ENCODE results near the gene BTBD16. TPM values are rescaled to one million over a fixed set of nuclear protein-coding genes. Genes with fewer than 3 reads are reported as not detected.
A peak's percentile ranks its signal among the peaks of the same experiment; 100 is the strongest.

Gene BTBD16
- total and polyA plus RNA-seq, 2 of the 13 experiments (the other 11 are each of a cell fraction or from before 2014, with no cell fraction given) = 5.0 to 11.9 TPM

- ChIA-PET POLR2A (interaction anchor here (1.0 to 2.1 kb wide), 9 partner anchors 10 to 266 kb away, joined by 3 to 49 read pairs (median 4); partner anchors contain the start of gene PLEKHA1), CTCF (ENCODE audit: low intra/inter-chr PET ratio, low total read pairs) (interaction anchor here (1.1 to 2.7 kb wide), 4 partner anchors 9 to 266 kb away, joined by 3 to 48 read pairs (median 13); no protein-coding TSS in a partner anchor)
- Histone ChIP-seq H4K20me1 (ENCODE audit: insufficient read depth, low read length) (no peaks in the 10 kb centered on the region), H3K36me3 (replicated peaks in 1 of 2; ENCODE audit: control insufficient read depth in 1 of 2, insufficient read depth in 2 of 2, low read length in 2 of 2) (no peaks in the 10 kb centered on the region), H3K4me2 (ENCODE audit: low read depth, low read length) (peak overlapping the region; percentile 97), H3K9me3 (ENCODE audit: low read length) (no peaks in the 10 kb centered on the region), H3K27me3 (ENCODE audit: control insufficient read depth in 1 of 2, insufficient read depth in 2 of 2, low read length in 2 of 2) (peaks cover 0 to 18% of the 10 kb centered on the region in 2 experiments; a peak in 2 of 5 replicates), H3K27ac (ENCODE audit: extremely low read length, insufficient read depth, low read length) (peak overlapping the region; percentile 32), H3K4me3 (replicated peaks in 1 of 3; ENCODE audit: insufficient read depth in 1 of 3, low read depth in 2 of 3, low read length in 3 of 3) (no peak overlapping the region; a peak in 2 of 6 replicates), H3K79me2 (ENCODE audit: insufficient read depth, low read length) (no peaks in the 10 kb centered on the region), H3K9ac (ENCODE audit: insufficient read depth, low read depth, low read length) (peak overlapping the region; percentile 59; the same call in 1 of the 2 replicates), H2AFZ (ENCODE audit: low read length) (no peak overlapping the region), H3K4me1 (ENCODE audit: insufficient read depth, low read length) (peaks cover 69% of the 10 kb centered on the region)
- no peak for ATAC-seq
- in situ Hi-C loops (cut with HindIII; ENCODE audit: extremely low pct_ligation_motif_present, low pct_unique_long_range_greater_than_20kb) (loop anchor here (5.0 to 10.0 kb wide), 3 partner anchors 43 to 405 kb away; no protein-coding TSS in a partner anchor), intact Hi-C loops (cut with micrococcal nuclease; ENCODE audit: unreplicated experiment) (loop anchor here (2.0 to 5.0 kb wide), 3 partner anchors 75 to 268 kb away; partner anchors contain the start of gene PLEKHA1)
- no peak for FAIRE-seq
- no TSS peak for BruUV-seq (replicated peaks)
- no peak for TF ChIP-seq RAD21 (CRISPR knock-in tag; IDR thresholded peaks at IDR 0.05)
- peak; percentile 88 for TF ChIP-seq ZSCAN22 (CRISPR knock-in tag; IDR thresholded peaks at IDR 0.05)
- 0 out of 2 replicates have a peak, but pooled peaks have one; percentile 9 for TF ChIP-seq PHF21A (CRISPR knock-in tag; IDR thresholded peaks at IDR 0.05)
- no peak for DNase-seq (ENCODE audit: low spot score)
- WGBS (ENCODE audit: low lambda C conversion rate) = 95% methylated on average over 14 of the region's 14 CpGs
Measured at GRCh38 chr10:122299423-122300075, 28.5 kb downstream of the BTBD16 start.

DNA sequence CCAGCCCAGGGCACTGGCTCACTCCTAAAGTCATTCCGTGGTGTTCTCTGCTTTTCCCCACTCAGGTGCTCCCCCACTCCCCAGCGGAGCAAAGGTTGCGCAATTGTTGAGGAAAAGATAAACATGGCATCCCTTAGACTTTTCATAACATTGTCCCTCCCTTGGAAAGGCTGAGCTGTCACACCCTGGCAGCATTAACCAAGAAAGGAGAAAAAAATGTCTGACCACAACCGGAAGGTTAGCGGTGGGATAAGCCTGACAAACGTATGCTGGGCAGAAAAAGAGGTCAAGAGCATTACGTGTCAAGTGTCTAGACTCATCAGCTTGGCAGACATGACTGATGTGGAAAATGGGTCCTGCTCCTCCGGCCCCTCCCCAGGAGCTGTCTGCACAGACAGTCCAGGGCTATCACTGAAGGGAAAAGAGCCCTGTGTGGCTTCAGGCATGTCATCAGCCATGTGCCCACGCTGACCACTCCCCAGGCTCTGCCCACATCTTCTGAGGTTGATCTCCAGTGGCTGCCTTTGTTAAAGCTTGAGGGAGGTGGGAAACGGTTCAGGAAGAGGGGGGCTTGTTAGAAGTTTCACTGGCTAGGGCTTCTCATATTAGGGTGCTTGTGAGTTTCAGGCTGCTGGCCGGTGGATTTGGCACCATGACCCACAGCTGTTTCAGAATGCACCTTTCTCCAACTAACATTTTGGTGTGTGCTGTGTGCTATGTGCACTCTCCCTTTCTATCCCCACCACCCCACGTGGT is 30.1 kb downstream of the BTBD16 start:
- Histone ChIP-seq H3K4me1 (ENCODE audit: insufficient read depth, low read length) (peaks cover 83% of the 10 kb centered on the region), H2AFZ (ENCODE audit: low read length) (peak overlapping the region; percentile 15), H3K27me3 (ENCODE audit: control insufficient read depth in 1 of 2, insufficient read depth in 2 of 2, low read length in 2 of 2) (peaks cover 0 to 8% of the 10 kb centered on the region in 2 experiments; a peak in 2 of 5 replicates), H3K4me2 (ENCODE audit: low read depth, low read length) (0 out of 2 replicates have a peak overlapping the region, but pooled peaks have one; percentile 10), H3K9me3 (ENCODE audit: low read length) (peaks cover 5% of the 10 kb centered on the region; the same call in 1 of the 2 replicates), H3K4me3 (replicated peaks in 1 of 3; ENCODE audit: insufficient read depth in 1 of 3, low read depth in 2 of 3, low read length in 3 of 3) (no peak overlapping the region), H3K9ac (ENCODE audit: insufficient read depth, low read depth, low read length) (no peak overlapping the region), H3K27ac (ENCODE audit: extremely low read length, insufficient read depth, low read length) (peak overlapping the region; percentile 4), H4K20me1 (ENCODE audit: insufficient read depth, low read length) (no peaks in the 10 kb centered on the region), H3K79me2 (ENCODE audit: insufficient read depth, low read length) (no peaks in the 10 kb centered on the region), H3K36me3 (replicated peaks in 1 of 2; ENCODE audit: control insufficient read depth in 1 of 2, insufficient read depth in 2 of 2, low read length in 2 of 2) (no peaks in the 10 kb centered on the region)
- DNase-seq (ENCODE audit: low spot score) (no peak), FAIRE-seq (peak; percentile 53), ATAC-seq (no peak)
- intact Hi-C loops (cut with micrococcal nuclease; ENCODE audit: unreplicated experiment) (no loop called here), in situ Hi-C loops (cut with HindIII; ENCODE audit: extremely low pct_ligation_motif_present, low pct_unique_long_range_greater_than_20kb) (no loop called here)
- CTCF ChIA-PET (ENCODE audit: low intra/inter-chr PET ratio, low total read pairs) = no interaction called here
- BruUV-seq (replicated peaks) = no TSS peak
- 69% methylated on average over 11 of the region's 12 CpGs for WGBS (ENCODE audit: low lambda C conversion rate)
- POLR2A ChIA-PET = interaction anchor here (1.3 to 2.2 kb wide), 3 partner anchors 9 to 30 kb away, joined by 4 to 25 read pairs (median 8); no protein-coding TSS in a partner anchor
- TF ChIP-seq ZNF101 (CRISPR knock-in tag; IDR thresholded peaks at IDR 0.05; ENCODE audit: borderline replicate concordance, low read depth) (no peak), SOX13 (IDR thresholded peaks at IDR 0.05) (no peak), SOX13 (CRISPR knock-in tag; conservative IDR thresholded peaks at IDR 0.05 in 1 of 2, IDR thresholded peaks at IDR 0.05 in 1 of 2) (peak in 1 of 2 experiments; percentile 40; a peak in 1 of 4 replicates), ZNF761 (CRISPR knock-in tag; conservative IDR thresholded peaks at IDR 0.05) (no peak), FOXP1 (IDR thresholded peaks at IDR 0.05) (no peak), FOXP1 (CRISPR knock-in tag; IDR thresholded peaks at IDR 0.05) (no peak), POGZ (CRISPR knock-in tag; IDR thresholded peaks at IDR 0.05) (peak; percentile 74), FOXA1 (IDR thresholded peaks at IDR 0.05) (no peak), FOXA1 (CRISPR knock-in tag; IDR thresholded peaks at IDR 0.05) (peak; percentile 69), MED1 (CRISPR knock-in tag; IDR thresholded peaks at IDR 0.05) (peak; percentile 3; the same call in 1 of the 2 replicates), ZNF451 (CRISPR knock-in tag; IDR thresholded peaks at IDR 0.05) (no peak), TFAP4 (IDR thresholded peaks at IDR 0.05; ENCODE audit: borderline replicate concordance, low read depth) (no peak), DNMT3B (CRISPR knock-in tag; conservative IDR thresholded peaks at IDR 0.05) (no peak), ZFP62 (CRISPR knock-in tag; IDR thresholded peaks at IDR 0.05) (no peak)
- TF ChIP-seq, protein P1, sequence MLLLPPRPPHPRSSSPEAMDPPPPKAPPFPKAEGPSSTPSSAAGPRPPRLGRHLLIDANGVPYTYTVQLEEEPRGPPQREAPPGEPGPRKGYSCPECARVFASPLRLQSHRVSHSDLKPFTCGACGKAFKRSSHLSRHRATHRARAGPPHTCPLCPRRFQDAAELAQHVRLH (CRISPR knock-in tag; IDR thresholded peaks at IDR 0.05; ENCODE audit: borderline replicate concordance, low read depth) = no peak

Measured in HepG2 (cell line).